ENCODE data around the gene HIC2.
"Not testable (repeated sequence)": the region's sequence is repeated elsewhere in the genome, so short reads cannot be mapped to it uniquely, and the experiment has no call there.

Gene HIC2

DNA sequence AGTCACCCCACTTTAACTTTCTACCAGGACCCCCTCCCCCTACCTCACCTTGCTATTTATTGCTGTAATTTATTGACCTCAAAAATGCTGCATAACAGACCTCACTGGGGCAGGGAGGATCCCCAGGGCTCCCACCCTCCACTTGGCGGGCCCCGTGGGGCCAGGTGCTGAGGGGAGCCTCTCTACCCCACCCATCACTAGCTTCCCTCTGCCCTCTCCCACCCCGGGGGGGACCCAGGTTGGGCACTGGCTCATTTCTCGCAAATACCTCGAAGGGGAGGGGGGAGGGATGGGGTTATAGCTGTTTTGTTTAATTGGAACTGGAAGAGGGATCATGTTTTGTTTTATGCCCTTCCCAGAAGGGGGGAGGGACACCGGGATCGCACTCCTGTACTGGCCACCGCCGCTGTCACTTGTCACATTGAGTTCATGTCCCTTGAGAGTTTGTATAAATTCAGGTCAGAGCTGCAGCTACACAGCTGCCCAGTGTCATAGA lies 33.7 kb downstream of the HIC2 start:
- no peak for DNase-seq (ENCODE audit: low read depth)

DNA sequence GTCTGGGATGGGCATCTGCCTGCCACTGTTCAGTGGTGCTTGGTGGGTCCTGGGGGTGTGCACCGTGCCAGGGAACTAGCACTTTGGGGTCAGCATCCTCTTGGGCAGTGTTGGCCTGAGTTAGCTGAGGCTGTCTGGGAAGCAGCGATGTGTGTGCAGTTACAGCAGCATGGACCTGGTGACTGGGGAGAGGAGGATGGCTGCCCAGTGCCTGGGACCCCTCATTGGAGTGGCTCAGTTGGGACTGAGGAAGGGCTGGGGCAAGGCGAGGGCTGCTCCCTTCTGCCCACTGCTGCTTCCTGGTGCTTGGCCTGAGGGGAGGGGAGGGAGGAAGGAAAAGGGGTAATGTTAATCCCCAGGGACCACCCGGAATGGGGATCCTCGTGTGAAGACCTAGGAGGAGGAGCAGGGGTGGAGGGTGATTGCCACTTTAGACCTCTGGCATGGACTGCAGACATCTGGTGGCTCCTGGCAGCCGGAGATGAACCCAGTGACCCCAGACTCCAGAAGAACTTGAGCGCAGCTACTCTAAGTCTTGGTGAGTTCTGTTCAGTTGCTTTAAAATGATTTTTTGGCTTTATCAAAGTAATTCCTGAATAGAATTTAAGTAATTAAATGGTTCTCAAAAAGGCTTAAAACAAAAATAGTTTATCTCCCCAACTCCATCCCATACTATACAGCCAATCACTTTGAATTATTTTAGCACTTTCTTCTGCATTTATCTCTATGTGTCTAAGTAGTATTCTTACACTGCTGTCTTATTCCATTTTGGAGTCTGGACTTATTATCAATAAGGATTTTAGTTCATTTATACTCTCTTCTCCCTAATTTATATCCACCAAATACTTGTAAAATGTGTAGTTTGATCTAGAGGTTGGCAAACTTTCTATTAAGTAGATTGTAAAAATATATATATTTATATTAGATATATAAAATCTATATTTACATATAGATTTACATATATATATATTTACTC lies 34.7 kb downstream of the HIC2 start:
- DNase-seq (ENCODE audit: low read depth) = no peak

GRCh38 chr22:21452666-21453065 lies 35.5 kb downstream of the HIC2 start:
- DNase-seq (ENCODE audit: low read depth) = not testable (repeated sequence)

GRCh38 chr22:21454998-21455333 lies 37.8 kb downstream of the HIC2 start:
- DNase-seq (ENCODE audit: low read depth) = not testable (repeated sequence)

GRCh38 chr22:21455334-21456089 lies 38.3 kb downstream of the HIC2 start:
- no peak for DNase-seq (ENCODE audit: low read depth)

DNA sequence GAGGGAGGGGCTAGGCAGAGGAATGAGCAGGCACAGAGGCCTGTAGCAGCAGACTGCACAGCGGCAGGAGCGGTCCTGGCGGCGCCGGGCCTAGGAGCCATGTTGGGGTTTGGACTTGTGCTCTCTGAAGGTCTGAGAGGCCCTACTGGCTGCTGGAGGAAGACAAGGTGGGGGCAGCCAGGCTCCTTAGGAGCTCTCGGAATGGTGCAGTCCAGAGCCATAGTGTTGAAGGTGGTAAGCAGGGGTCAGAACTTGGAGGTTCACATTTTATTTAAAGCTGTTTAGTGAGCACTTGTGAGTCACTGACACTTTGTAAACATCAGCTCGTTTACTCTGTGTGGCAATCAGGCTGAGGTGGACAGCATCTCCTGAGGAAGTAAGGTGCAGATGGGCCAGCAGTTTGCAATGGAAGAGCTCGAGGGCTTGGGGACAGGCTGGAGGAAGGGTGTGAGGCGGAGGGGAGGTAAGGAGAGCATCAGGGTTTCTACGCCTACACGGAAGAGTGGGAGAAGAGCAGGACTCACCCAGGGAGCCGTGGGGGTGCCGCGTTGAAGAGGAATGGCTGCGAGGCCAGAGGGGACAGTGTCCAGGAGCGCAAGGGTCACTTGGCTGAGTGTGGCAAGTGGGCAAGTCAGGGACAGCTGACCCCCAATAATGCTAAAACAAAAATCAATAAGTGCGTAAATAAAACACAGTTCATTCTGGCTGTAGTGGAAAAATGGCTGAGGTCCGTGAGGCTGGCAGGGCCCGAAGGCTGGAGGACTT lies 40.0 kb downstream of the HIC2 start:
- no peak for DNase-seq (ENCODE audit: low read depth)

- DNase-seq (ENCODE audit: low read depth) = not testable (repeated sequence)
Measured at GRCh38 chr22:21462672-21463071, 45.5 kb downstream of the HIC2 start.

DNA sequence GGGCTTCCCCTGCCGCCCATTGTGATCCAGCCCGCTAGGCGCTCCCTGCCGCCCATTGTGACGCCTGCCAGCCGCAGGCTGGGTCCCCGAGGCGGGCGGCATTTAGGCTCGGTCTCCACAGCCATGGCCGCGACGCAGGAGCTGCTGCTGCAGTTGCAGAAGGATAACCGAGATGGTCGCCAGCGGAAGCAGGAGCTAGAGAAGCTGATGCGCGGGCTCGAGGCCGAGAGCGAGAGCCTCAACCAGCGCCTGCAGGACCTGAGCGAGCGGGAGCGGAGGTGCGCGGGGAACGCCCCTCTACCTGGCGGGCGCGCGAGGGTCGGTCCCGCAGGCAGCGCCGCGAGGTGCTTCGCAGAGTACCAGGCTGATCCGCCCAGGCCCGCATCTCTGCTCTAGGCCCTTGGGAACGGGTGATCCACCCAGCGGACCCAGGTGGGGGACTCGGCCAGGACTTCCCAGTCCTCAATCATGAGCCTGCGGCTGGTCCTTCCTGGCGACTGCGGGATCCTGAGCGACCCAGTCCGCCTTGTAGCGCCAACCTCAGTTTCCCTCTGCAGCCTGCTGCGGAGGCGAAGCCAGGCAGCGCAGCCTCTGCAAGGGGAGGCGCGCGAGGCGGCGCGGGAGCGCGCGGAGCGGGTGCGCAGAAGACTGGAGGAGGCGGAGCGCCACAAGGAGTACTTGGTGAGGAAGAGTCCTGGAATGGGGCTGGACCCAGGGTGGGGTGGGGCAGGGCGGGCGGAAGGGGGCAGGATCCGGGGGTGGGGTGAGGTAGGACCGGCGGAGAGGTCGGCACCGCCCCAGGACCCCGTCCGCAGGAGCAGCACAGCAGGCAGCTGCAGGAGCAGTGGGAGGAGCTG lies 50.4 kb downstream of the HIC2 start, which contains the start of gene TMEM191C:
Gene TMEM191C, plus strand, starts transcription at position 51 of the 857 bp plus-strand sequence. Its CDS starts 73 bp downstream, at position 124.
- not testable (repeated sequence) for DNase-seq (ENCODE audit: low read depth)

- DNase-seq (ENCODE audit: low read depth) = peak; percentile 13
Measured at GRCh38 chr22:21468194-21469096, 51.3 kb downstream of the HIC2 start.

DNA sequence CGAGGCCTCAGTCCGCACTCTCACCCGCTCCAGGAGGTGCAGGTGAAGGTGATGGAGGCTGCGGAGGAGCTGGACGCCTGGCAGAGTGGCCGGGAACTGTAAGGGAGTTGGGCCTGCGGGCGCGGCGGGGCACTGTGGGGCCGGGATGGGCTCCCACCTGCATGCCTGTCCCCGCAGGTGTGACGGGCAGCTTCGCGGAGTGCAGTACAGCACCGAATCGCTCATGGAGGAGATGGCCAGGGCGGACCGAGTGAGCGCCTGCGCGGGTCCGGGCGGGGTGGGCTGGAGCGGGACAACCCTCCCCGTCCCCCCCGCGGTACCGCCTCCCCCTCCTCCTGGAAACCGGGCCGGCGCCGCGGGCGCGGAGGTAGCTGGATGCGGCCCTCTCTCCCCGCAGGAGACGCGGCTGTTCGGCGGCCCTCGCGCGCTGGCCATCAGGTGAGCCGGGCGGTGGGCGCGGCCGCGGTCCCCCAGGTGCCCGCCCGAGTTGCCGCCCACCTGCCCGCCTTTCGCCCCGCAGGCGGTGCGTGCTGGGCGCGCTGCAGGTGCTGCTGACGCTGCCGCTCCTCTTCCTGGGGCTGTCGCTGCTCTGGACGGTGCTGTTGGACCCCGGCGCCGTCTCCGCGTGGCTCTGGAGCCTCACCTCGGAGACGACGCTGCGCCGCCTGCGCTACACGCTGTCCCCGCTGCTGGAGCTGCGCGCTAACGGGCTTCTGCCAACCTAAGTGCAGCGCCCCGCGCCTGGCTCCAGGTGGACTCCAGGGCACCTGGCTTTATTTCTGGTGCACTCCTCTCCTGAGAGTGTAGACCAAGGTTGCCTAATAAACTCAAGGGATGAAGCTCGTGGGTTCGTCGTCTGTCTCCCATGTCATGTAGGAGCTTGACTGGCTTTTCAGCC lies 52.2 kb downstream of the HIC2 start:
- not testable (repeated sequence) for DNase-seq (ENCODE audit: low read depth)

DNA sequence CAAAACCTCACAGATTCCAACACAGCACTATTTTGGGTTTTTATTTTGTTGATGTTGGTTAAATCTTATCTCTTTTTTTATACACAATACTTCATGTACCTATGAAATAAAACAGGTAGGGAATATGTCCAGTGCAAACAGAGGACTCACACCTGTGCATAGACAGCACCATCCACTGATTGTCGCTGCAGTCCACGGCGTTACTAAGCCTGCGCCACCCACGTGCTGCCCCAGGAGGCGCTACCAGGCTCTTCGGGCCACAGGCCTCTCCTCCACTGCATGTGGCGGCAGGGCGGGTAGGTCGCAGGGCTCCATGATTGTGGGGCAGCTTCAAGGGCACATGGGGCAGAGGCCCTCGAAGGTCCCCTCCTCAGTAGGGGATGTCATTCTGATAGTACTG lies 55.8 kb downstream of the HIC2 start:
- DNase-seq (ENCODE audit: low read depth) = not testable (repeated sequence)

DNA sequence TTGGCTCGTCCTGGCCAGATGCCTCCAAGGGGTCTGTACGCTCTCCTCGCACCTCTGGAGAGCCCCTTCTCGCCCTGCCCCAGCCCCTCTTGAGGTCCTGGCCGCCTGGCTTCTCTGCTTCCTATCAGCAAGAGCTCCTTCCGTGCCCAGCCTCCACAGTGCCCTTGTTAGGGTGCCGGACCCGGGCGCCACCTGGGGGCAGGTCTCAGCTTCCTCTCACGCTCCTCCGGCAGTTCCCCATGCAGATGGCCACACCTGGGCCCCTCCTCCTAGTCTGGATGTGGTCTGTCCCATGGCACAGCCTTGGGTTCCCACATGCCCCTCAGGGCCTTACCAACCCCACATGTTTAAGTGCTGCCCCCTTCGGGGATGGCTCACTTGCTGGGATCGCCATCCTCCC lies 56.5 kb downstream of the HIC2 start:
- DNase-seq (ENCODE audit: low read depth) = not testable (repeated sequence)

- DNase-seq (ENCODE audit: low read depth) = not testable (repeated sequence)
Measured at GRCh38 chr22:21484039-21484438, 66.9 kb downstream of the HIC2 start.

DNA sequence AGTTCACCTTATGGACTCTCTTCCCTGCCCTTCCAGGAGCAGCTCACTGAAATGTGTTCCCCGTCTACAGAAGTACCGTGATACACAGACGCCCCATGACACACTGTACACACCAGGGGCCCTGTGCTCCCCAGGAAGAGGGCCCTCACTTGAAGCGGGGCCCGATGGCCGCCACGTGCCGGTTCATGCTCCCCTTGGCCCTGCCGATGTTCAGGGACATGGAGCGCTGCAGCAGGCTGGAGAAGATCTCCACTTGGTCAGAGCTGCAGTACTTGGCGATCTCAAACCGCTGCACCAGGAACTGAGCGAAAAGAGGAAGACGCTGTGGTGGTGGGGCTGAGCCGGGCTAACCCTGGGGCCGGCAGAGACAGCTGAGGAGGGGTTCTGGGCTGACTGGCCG lies 70.6 kb downstream of the HIC2 start:
- DNase-seq (ENCODE audit: low read depth) = not testable (repeated sequence)

GRCh38 chr22:21489149-21489680 lies 72.0 kb downstream of the HIC2 start:
- not testable (repeated sequence) for DNase-seq (ENCODE audit: low read depth)

- not testable (repeated sequence) for DNase-seq (ENCODE audit: low read depth)
Measured at GRCh38 chr22:21490556-21490955, 73.4 kb downstream of the HIC2 start.

- DNase-seq (ENCODE audit: low read depth) = not testable (repeated sequence)
Measured at GRCh38 chr22:21492271-21492670, 75.1 kb downstream of the HIC2 start.
